ENCODE results near the gene MAK.
"Not testable (repeated sequence)": the region's sequence is repeated elsewhere in the genome, so short reads cannot be mapped to it uniquely, and the experiment has no call there.

Gene MAK

DNA sequence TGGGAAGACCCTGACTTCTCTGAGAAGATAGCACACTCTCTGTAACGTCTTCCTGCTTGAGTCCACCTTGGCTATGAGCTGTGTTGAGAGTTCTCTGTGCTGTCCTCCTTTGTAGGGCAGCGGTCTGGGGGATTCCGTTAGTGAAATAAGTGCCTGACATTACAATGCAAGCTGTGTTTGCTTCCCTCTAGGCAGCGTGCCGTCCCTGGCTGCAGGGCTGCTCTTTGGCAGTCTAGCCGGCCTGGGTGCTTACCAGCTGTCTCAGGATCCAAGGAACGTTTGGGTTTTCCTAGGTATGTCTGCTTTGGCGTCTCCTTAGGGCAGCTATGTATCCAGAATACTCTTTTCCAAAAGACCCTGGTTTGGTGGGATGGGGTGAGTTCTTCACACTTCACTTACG is 112.6 kb downstream of the MAK start:
- DNase-seq (ENCODE audit: low spot score): peak; percentile 72

DNA sequence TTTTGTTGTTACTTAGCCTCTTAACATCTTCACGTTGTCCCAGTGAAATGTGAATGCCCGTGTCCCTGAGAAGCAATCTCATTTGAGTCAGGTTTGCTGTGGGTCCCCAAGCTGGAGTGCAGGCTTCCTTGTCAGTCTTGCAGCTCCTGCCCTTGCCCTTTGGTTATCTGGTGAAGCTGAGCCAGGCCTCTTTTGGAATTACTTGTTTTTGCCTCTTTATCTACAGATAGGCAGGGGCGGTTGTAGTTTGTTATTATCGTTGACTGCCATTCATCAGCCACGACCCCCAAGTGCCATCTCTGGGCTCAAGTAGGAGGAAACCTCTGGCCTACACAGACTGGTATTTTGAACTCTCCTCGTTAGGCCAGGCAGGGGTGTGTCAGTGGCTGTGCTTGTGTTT is 113.3 kb downstream of the MAK start:
- no peak for DNase-seq (ENCODE audit: low spot score)

- no peak for DNase-seq (ENCODE audit: low spot score)
These were observed 114.8 kb downstream of the MAK start for GRCh38 chr6:10723567-10723881.

DNA sequence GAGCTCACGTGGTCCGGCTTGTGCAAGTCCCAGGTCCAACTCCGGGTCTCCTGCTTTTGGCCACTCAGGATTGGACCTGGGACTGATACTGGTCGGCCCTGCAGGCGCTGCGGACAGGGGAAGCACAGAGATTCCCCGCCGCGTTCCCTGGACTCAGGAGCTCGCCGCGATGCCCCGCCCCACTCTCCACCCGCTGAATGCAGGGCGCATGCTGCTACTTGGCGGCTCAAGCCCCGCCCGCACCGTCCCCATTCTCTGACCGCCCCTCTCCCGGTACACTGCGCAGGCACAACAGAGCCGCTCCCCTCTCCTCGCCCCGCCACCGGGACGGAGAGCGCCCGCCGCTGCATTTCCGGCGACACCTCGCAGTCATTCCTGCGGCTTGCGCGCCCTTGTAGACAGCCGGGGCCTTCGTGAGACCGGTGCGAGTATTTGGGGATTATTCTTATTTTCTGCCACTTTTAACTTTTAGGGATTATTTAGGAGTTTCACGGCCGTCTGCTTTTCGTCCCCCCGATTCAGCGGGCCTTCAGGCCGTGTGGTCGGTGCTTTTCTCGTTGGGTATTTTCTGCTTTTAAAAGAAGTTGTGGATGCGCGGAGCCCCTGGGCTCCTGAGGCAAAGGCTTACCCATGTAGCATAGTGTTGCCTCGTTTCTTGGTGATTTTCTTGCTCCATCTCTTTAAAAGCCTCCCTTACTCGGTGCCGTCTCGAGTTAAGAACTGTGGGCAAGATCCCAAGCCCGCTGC is 115.3 kb downstream of the MAK start, which contains the start of gene TMEM14C:
Gene TMEM14C, plus strand, starts transcription at position 251 of the 747 bp plus-strand sequence. CDS start 1,544 bp downstream, outside the sequence.
- peak; percentile 99 for DNase-seq (ENCODE audit: low spot score)

GRCh38 chr6:10722570-10722819 is 115.8 kb downstream of the MAK start:
- DNase-seq (ENCODE audit: low spot score): no peak

DNA sequence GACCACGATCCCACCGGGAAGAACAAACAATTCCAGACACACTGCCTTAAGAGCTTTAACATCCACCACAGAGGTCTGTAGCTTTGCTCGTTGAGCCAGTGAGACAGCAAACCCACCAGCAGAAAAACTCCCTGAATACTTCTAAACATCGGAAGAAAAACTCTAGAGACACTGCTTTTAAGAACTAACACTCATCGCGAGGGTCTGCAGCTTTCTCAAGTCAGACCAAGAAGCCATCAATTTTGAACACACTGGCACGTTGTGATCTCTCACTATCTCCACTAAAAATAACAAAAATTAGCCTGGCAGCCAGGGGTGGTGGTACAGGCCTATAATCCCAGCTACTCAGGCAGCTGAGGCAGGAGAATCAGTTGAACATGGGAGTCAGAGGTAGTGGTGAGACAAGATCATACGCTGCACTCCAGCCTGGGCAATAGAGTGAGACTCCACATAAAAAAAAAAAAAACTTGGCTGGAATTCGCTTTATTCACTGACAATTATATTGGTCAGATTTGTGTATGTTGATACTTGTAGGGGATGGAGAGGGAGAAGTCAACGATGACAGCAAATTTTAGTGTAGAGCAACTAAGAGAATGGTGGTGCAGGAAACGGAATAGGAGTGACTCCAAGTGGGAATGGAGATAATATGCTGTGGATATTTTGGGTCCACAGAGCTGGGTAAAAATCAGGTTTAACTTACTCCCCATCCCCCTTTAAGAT is 116.3 kb downstream of the MAK start:
- DNase-seq (ENCODE audit: low spot score): no peak

DNA sequence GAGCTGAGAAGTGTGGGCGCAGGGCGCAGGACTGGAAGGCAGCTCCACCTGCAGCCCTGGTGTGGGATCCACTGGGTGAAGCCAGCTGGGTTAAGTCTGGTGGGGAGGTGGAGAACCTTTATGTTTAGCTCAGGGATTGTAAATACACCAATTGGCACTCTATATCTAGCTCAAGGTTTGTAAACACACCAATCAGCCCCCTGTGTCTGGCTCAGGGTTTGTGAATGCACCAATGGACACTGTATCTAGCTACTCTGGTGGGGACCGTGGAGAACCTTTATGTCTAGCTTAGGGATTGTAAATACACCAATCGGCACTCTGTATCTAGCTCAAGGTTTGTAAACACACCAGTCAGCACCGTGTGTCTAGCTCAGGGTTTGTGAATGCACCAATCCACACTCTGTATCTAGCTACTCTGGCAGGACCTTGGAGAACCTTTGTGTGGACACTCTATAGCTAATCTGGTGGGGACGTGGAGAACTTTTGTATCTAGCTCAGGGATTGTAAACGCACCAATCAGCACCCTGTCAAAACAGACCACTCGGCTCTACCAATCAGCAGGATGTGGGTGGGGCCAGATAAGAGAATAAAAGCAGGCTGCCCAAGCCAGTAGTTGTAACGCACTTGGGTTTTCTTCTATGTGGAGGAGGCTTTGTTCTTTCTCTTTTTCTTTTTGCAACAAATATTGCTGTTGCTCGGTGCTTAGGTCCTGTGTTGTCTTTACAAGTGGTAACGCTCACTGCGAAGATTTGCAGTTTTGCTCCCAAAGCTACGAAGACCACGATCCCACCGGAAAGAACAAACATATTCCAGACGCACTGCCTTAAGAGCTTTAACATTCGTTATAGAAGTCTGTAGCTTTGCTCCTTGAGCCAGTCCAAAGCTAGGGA is 117.1 kb downstream of the MAK start:
- DNase-seq (ENCODE audit: low spot score): not testable (repeated sequence)

DNA sequence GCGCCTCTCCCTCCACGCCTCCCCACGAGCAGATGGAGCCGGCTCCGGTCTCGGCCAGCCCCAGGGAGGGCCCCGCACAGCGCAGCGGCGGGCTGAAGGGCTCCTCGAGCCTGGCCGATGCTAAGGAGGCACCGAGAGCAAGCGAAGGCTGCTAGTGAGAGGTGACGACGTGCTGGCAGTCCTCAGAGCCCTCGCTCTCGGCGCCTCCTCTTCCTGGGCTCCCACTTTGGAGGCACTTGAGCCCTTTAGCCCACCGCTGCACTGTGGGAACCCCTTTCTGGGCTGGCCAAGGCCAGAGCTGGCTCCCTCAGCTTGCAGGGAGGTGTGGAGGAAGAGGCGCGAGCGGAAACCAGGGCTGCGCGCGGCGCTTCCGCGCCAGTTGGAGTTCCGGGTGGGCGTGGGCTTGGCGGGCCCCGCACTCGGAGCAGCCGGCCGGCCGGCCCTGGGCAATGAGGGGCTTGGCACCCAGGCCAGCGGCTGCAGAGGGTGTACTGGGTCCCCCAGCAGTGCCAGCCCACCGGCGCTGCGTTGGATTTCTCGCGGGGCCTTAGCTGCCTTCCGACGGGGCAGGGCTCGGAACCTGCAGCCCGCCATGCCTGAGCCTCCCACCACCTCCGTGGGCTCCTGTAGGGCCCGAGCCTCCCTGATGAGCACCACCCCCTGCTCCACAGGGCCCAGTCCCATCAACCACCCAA is 117.9 kb downstream of the MAK start:
- DNase-seq (ENCODE audit: low spot score): no peak

DNA sequence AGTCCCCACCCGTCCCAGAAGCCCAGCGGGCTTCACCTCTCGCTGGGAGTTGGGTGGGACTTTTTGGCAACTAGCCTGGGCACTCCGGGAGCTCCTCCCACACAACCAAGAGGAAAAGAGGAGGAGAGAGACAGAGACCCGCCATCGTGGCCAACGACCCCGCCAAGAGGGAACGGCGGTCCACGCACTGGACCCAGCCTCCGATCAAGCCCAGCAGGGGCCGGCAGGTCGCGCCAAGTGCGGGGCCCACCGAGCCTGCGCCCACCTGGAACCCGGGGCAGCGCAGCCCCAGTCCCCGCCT is 118.4 kb downstream of the MAK start:
- DNase-seq (ENCODE audit: low spot score): no peak

DNA sequence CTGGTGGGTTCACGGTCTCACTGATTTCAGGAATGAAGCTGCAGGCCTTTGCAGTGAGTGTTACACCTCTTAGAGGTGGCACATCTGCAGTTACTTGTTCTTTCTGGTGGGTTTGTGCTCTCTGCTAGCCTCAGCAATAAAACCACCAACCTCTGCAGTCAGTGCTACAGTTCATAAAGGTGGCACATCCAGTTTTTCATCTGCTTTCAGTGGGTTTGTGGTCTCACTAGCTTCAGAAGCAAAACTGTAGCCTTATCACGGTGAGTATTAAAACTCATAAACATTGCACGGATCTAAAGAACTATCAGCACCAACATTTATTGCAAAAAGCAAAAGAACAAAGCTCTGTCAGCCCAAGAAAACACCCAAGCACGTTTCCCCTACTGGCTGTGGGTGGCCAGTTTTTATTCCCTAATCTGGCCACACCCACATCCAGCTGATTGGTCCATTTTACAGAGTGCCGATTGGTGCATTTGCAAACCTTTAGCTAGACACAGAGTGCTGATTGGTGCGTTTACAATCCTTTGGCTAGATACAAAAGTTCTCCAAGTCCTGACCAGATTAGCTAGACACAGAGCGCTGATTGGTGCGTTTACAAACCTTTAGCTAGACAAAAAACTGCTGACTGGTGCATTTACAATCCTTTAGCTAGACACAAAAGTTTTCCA is 118.9 kb downstream of the MAK start:
- no peak for DNase-seq (ENCODE audit: low spot score)

- DNase-seq (ENCODE audit: low spot score): no peak
These were observed 124.4 kb downstream of the MAK start for GRCh38 chr6:10713962-10714361.

All from Ammon's horn (tissue), 1 donor.